Kidney capillary endothelial cell (primary cell): ENCODE measurements around the gene PECR.
"Not testable (repeated sequence)": the region's sequence is repeated elsewhere in the genome, so short reads cannot be mapped to it uniquely, and the experiment has no call there.

Experiments
- DNase-seq: peaks from one replicate; pipeline ENCODE4 v3.0.0-alpha.2; 2018; ENCODE audit warnings: low spot score

Gene PECR

DNA sequence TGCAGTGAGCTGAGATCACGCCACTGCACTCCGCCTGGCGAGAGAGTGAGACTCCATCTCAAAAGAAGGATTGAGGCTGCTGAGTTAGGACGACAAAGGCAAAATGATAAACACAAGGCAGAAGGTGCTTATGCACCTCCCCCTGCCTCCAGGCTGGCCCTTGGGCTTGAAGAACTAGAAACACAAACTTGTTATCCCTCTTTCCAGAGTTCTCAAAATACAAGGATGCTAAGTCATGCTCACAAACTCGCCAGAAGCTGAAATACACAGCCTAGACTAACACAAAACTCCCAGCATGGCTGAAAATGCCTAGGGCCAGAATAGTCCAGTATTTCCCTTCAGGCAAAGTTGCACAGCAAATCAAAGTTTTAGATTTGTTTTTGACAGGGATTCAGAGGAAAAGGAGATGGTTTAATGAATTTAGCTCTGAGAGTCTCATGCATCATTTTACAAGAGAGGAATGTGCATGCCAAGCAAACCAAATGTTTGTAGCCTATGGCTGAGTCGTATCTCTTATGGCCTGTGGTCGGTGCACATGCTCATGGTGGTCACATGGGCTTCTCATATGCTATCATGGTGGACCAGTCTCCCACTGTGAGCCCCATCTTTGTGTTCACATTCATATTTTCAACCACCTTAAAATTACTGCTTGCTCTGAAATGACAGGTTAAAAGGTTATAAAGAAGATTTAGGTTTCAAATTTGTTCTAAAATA is 52.0 kb downstream of the PECR start:
- no peak for DNase-seq

DNA sequence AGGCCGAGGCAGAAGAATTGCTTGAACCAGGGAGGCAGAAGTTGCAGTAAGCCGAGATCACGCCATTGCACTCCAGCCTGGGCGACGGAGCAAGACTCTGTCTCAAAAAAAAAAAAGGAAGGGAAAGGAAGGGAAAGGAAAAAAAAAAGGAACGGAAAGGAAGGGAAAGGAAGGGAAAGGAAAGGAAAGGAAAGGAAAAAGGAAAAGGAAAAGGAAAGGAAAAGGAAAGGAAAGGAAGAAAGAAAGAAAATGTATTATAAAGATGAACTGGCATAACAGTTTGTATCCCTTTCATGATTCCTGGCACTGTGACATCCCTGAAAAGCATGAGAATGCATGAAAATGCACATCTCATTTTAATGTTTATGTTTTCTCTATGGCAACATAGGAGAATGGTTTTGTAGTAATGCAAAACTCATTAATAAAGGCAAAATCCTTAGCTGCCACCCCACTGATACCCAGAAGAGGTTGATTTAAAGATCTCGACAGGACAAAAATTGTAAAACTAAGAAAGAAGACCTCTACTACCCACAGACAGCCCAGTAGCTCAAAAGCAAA is 56.8 kb downstream of the PECR start:
- no peak for DNase-seq

DNA sequence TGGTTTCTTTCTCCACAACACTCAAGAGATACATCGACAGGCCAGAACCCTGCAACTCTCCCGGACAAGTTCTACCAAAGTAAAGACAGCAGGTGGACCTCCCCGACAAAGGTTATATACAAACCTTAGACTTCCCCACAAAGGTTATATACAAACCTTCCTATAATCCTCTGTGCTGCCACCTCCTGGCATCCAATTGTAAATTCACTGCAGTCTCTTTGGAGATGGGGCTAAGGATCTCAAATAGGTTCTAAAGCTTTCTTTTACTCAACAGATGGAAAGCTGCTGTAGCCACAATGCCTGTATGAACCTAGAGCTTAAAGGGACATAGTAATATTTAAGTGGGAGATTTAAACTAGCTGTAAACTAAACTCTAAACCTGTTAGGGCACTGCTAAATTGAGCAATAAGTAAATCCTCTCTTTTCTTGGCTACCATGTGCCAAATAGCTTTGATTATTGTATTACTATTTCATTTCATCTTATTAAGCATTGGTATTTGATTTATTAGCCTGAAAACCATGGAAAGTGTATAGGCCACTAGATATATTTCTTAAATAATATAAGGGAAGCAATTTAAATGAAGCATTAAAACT is 58.5 kb downstream of the PECR start:
- peak; percentile 52 for DNase-seq

DNA sequence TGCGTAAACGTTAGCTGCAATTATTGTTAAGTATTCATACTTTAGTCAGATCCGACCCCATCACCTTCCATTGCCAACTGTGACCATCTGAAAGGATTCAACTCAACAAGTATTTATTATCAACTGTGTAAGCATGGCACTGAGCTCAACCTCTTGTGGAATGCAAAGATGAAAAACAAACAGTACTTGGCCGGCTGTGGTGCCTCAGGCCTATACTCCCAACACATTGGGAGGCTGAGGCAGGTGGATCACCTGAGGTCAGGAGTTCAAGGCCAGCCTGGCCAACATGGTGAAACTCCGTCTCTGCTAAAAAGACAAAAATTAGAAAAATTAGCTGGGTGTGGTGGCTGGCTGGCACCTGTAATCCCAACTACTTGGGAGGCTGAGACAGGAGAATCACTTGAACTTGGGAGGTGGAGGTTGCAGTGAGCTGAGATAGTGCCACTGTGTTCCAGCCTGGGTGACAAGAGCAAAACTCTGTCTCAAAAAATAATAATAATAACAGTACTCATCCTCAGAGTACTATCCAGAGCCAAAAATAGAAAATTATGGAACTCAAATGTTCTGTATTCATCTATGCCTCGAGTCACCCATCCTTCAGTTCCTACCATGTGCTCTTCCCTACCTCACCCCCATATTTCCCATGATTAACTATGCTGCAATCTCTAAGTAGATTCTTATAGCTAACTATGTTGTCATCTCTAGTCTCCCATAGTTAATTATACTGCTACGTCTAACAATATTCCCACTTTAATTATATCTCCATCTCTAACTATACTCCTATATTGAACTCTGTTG is 59.6 kb downstream of the PECR start:
- no peak for DNase-seq

DNA sequence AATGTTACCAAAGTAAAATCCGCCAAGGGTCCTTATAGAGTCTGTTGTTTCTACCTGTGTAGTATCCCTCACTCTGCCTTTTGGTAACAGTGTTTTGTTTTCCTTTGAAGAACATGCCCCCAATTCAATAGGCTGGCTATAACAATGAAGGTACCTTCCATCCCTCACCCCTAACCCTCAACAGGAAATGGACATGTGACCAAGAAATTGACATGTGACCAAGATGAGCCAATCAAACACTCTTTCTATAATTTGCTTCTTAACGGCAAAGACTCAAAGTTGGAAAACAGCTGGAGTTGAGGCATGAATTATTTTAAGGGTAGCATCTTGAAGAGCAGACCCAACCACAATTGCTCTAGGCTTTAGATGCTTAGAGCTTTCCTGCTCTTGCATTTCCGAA is 62.9 kb downstream of the PECR start:
- no peak for DNase-seq

DNA sequence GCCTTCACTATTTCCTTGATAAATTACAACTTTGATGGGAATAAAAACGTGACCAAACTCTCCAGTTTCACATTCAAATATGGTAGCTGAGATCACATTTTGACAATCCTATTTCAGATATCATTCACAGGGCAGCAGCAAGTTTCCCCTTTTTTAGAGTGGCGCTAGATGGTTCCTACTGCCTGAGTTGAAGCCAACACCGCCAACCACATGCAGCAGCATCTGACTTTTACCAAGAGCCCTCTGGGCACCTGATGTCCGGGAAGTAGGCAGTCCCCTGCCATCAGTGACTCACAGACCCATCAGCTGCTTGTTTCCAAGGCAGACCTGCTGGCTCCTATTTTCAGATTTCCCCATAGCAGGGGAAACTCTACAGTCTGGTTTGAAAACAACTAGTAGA is 64.2 kb downstream of the PECR start:
- DNase-seq, result no peak

DNA sequence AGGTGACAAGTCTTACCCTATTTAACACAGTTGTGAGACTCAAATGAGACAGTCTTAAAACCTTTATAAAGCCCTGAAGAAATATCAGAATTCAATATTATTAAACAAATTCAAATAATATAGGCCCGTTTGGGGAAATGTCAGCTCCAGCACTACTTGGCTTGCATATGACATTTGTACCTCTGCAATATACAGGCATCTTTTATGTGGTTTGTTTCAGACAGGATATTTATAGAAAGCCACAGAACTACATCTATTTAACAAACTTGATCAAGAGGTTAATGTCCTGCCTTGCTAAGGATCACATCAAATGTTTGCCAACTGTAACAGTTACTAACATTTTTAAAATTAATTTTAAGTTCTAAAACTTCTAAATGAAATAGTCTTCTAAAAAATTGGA is 65.0 kb downstream of the PECR start:
- DNase-seq, result no peak

DNA sequence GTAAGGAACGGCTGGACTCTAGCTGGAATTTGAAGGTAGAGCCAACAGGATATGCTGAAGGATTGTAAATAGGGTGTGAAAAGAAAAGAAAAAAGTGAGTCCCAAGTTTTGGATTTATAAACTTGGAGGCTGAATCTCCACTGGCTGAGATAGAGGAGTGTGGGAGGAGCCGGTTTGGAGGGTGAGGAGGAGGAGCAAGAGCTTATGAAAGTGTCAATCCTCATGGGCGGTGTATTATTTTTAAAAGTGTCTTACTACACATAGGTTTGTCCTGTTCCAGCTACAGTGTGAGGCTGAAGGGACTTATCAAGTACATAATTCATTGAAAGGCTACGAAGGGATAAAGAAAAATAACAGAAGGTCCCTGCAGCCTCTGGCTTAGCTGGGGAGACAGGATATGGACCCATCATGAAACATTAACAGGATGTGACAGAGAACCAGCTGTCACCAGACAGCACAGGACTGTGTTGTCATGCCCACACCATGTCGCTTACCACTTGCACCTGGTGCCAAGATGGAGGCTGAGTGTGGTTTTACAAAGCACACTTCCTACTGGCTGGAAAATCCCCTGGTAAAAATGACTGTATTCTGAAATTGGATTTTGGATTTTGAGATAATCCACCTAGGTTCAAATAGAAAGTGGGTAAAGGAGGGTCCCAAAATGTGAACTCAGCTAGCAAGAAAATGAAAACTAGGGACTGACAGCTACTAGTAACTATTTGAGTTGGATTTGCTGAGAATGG is 65.7 kb downstream of the PECR start:
- peak; percentile 77 for DNase-seq

DNA sequence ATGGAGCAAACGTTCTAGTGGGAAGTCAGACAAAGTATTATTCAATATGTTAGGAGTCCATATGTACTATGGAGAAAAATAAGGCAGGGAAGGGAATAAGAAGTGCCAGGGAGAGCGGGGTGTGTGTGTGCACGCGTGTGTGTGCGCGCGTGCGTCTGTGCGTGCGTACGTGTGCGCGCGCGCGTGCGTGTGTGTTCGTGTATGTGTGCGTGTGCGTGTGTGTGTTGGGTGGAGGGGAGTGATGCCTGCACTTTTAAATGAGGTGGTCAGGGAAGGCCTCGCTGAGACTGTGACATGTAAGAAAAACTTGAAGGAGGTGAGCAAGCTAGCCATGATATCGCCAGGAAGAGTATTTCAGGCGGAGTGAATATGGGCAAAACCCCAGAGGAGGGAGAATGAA is 66.6 kb downstream of the PECR start:
- DNase-seq, result no peak

DNA sequence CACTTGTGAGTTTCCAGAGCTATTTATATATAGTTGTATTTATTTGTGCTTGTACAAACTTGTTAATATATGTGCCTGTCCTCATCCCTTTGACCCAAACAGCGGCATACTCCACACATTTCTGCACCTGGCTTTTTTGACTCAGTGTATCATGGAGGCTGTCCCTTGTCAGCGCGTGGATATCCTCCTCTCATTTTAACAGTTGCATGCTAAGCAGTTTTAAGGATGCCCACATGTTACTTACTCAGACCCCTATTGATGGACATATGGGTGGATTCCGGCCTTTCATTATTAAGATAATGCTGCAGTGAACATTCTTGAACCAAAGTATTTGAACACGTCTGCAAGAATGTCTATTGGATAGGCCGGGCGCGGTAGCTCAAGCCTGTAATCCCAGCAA is 67.6 kb downstream of the PECR start:
- no peak for DNase-seq

DNA sequence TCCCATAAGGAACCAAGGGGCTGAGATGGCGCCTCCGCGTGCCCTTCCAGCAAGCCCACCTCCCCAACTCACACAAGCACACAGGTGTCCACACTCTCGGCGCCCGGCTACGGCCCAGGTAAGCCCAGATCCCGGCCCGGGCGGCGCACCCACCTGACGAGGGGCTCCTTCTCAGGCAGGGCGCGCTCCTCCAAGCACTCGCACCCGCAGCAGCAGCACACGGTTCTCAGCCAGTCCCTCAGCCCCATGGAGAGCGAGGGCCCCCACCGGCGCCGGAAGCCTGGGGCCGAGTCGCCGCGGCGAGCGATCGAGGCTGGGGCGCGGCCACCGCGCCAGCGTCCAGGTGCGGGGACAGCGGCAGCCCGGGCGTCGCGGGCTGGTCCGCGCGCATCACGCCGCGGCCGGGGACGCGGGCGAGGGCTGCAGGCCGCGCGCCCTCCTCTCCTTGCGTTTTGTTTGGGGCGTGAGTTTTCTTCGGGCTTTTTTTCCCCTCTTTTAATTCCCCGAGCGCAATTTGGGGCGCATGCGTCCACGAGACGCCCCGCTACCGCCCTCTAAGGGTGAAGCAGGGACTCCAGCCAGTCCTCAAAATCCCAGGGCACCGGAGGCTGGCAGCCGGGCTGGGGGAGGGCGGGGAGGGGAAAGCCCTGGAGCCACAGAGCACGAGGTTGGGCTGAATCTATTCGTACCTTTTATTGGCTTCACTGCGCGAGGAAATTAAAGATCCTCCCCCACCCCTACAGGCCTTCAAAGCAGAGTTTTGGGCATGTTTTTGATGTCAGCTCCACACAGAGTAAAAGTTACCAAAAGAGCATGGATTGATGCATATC is 68.3 kb downstream of the PECR start, which contains the start of gene MREG:
Gene MREG, minus strand, starts transcription at position 472 of the 830 bp plus-strand sequence. Its CDS starts 224 bp downstream, at position 248.
- DNase-seq, result peak; percentile 73

DNA sequence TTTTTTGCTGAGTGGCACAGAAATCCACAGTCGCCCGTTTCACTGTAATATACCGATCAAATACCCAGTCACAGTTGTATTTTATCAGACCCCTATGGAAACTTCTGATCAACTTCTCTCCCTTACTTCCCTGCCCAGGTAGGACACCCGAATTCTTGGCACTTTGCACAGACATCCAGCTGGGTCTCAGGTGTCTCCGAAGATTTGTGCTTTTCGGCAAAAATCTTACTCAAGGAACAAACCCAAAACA is 68.9 kb downstream of the PECR start:
- DNase-seq, result no peak

DNA sequence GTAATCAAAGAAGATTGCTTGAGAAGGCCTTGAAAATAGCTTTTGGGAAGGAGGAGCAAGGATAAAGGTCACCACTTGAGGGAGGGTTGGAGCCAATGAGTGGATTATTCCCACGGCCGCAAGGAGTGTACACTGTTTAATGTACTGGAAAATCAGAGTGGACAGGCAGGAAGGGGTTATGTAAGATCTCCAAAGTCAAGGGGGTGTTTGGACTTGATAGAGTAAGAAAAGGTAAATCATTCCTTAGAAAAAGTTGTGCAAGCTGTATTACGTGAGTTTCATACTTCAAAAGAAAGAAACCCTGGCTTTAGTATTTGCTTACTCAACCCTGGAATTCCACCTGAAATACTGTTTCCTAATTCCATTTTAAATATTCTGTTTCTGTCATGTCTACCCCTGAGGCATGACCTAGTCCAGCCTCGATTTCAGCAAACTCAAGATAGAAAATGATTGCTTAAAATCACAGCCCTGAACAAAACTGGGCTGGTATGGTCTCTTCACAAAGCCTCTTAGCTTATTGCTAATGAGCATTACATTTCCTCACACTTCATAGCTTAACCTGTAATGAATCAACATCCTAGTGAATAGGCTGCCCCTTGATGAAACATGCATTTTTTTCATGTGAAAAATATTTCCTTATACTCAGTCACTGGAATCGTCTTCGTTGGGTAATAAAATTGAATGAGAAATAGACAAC is 69.3 kb downstream of the PECR start:
- DNase-seq, result no peak

DNA sequence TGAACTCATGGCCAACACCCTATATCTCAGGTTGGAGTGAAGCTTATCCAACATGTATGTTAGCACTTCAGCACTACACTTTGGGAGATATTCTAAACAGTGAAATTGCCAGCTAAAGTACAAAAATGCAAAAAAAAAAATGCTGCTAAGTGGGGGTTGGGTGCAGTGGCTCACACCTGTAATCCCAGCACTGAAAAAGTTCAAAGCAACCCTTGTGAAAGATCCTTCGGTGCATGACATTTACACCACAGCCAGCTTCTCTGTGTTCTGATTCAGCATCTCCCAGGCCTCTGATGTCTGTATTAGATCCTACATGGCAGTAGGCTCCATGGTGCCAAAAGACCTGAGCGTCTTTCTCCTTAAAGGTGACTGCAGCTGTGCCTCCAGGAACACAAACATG is 72.4 kb downstream of the PECR start:
- not testable (repeated sequence) for DNase-seq

DNA sequence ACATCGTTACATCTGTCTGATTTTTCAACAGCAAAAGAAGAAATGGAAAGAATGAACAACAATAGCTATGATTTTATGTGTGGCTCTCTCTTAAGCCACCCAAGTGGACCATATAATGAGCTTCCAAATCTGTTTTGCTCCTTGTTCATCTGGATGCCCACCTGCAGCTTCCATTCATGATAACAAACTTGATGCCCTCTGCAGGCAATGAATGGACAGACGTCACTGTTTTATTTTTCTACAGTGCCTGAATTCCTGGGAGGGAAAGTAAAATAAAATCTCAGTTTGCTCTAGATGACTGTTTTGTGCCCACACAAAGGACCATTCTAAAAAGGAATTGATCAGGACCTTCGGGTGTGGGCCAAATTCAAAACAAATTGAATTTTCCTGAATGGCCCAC is 73.2 kb downstream of the PECR start:
- no peak for DNase-seq

DNA sequence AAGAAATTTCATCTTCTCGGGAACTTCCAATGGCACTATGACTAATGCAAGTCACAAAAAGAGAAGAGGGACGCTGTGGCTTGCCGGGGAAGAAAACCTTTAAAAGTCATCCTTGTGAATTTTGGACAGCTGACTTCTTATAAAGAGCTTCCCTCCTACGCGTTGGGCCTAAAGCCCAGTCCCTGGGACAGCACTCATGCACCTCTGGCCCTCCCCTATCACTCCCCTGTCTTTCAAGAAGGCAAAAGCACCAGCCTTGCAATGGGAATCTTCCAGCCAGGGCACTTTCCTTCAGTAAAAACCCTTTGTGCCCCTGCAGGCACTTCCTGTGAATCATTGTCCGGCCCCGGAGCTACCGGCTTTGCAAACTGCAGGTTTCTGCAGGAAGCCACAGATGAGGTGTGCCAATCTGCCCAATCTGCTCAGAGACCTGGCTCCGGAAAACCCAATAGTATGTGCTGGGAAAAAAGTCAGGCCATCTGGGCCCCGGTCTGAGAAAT is 75.4 kb downstream of the PECR start:
- DNase-seq, result peak; percentile 81

DNA sequence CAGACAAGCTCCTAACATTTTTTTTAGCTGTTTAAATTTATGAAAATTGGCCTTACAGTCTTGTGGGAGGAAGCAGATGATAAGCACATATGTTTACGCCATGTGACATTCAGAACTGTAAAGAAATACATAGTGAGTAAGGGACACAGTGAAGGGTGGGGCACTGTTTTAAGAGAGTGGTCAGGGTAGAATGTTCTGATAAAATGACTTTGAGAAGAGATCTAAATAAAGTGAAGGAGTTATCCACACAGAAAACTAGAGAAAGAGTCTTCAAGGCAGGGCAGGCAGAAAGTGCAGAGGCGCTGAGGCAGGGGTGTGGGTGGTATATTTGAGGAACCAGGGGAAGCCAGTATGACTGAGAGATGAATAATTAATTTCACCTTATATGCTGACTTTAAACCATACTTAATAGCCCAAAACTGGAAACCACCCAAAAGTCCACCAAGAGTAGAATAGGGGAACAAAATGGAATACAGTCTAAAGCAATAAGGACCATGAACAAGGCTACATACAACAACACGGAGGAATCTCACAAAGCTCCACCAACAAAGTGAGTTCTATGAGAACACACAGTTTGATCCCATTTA is 76.8 kb downstream of the PECR start:
- no peak for DNase-seq

DNA sequence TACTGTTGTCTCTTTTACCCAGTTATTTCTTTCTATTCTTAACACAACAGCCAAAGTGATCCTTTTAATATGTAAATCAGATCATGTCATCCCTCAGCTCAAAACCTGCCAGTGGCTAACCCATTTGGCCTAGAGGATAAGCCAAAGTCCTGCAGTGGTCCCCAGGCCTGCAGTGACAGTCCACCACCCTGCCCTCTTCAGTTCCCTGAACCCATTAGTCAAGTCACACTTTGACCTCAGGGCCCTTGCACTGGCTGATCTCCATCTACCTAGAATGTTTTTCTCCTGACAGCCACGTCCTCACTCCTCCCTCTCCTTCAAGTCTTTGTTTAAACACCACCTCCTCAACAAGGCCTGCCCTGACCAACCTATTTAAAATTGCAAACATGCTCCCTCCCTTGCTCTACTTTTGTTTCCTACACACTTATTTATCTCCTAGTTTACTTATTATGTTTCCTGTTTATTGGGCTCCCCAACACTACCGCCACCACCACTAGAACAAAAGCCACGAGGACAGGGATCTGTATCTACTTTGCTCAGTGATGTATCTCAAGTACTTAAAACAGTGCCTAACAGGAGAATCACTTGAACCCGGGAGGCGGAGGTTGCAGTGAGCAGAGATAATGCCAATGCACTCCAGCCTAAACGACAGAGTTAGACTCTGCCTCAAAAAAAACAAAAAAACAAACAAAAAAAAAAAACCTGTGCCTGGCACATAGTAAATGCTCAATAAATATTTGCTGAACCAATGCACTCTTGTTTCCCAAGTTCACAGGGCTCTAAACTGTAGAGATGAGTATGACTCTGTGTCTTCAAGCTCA is 77.5 kb downstream of the PECR start:
- no peak for DNase-seq

DNA sequence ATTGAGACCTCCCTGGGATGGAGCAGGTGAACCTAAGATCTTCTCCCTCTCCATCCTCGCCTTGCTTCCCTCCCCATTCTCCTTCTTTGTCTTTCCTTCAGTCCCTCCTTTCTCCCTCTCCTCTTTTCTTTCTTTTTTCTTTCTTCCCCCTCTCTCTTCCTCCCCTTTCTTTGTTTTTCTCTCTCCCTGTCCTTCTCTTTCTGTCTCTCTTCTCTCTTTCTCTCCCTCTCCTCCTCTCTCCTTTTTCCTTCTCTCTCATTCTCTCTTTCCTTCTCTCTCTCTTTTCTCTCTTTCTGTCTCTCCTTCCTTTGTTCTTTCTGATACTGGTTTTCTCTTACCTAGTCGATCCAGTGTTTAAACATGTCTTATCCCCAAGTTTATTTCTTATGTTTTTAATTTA is 78.9 kb downstream of the PECR start:
- DNase-seq, result no peak
